Measurements from ENCODE around the gene WNT9B.

The WNT9B gene

GRCh38 chr17:46883871-46884520 is 32.6 kb downstream of the WNT9B start:
- DNase-seq = no peak

- DNase-seq = no peak
Measured at GRCh38 chr17:46884552-46884951, 33.2 kb downstream of the WNT9B start.

- DNase-seq = no peak
Measured at GRCh38 chr17:46885415-46886309, 34.3 kb downstream of the WNT9B start.

- DNase-seq = no peak
Measured at GRCh38 chr17:46886310-46886663, 34.9 kb downstream of the WNT9B start.

- no peak for DNase-seq
Measured at GRCh38 chr17:46887717-46888116, 36.3 kb downstream of the WNT9B start.

GRCh38 chr17:46888727-46889126 is 37.3 kb downstream of the WNT9B start:
- no peak for DNase-seq

- no peak for DNase-seq
Measured at GRCh38 chr17:46889519-46889918, 38.1 kb downstream of the WNT9B start.

- no peak for DNase-seq
Measured at GRCh38 chr17:46889992-46890564, 38.7 kb downstream of the WNT9B start.

- DNase-seq = no peak
Measured at GRCh38 chr17:46890638-46891037, 39.3 kb downstream of the WNT9B start.

GRCh38 chr17:46892192-46892703 is 40.9 kb downstream of the WNT9B start:
- DNase-seq = no peak

- no peak for DNase-seq
Measured at GRCh38 chr17:46894024-46894423, 42.6 kb downstream of the WNT9B start.

- DNase-seq = no peak
Measured at GRCh38 chr17:46894476-46895151, 43.2 kb downstream of the WNT9B start.

- DNase-seq = no peak
Measured at GRCh38 chr17:46895171-46895570, 43.8 kb downstream of the WNT9B start.

- no peak for DNase-seq
Measured at GRCh38 chr17:46896991-46897390, 45.6 kb downstream of the WNT9B start.

- no peak for DNase-seq
Measured at GRCh38 chr17:46898364-46898763, 47.0 kb downstream of the WNT9B start.

GRCh38 chr17:46898860-46899259 is 47.5 kb downstream of the WNT9B start:
- no peak for DNase-seq

GRCh38 chr17:46901291-46901690 is 49.9 kb downstream of the WNT9B start:
- DNase-seq = no peak

- DNase-seq = no peak
Measured at GRCh38 chr17:46903762-46904672, 52.6 kb downstream of the WNT9B start.

GRCh38 chr17:46908068-46908737 is 56.8 kb downstream of the WNT9B start:
- DNase-seq = no peak

GRCh38 chr17:46910179-46910927 is 59.0 kb downstream of the WNT9B start:
- no peak for DNase-seq

- no peak for DNase-seq
Measured at GRCh38 chr17:46911311-46911710, 59.9 kb downstream of the WNT9B start.
